Measurements from ENCODE around the gene GPR25.

GPR25 gene, protein sequence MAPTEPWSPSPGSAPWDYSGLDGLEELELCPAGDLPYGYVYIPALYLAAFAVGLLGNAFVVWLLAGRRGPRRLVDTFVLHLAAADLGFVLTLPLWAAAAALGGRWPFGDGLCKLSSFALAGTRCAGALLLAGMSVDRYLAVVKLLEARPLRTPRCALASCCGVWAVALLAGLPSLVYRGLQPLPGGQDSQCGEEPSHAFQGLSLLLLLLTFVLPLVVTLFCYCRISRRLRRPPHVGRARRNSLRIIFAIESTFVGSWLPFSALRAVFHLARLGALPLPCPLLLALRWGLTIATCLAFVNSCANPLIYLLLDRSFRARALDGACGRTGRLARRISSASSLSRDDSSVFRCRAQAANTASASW

DNA sequence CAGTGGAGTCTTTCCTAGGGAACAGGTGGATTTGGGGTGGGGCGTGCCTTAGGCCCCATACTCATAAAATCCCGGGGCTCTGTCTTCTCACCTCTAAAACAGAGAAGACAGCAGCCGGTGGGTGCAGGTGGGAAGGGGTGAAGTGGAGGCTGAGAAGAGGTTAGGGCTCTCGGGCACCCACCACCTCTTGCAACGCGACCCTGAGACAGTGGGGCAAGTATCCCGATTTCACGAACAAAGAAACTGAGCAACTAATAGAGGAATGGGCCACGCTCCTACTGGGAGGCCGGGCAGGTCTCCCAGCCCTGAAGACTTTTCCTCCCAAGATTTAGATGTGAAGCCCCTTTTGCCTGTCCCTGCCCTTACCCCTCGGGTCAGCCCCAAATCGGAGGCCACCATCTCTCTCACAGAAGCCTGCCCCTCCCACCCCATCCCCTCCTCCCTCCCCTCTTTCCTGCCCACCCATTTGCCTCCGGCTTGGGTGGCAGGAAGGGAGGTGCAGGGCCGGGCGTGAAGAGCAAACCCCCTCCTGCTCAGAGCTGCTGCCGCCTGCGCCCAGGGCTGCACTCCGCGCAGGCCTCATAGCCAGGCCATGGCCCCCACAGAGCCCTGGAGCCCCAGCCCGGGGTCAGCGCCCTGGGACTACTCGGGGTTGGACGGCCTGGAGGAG lies at the start of gene GPR25:
GPR25 (plus strand) TSS at position 536 of the 670 bp plus-strand sequence; CDS start at position 593, 57 bp downstream.
- DNase-seq: no peak

DNA sequence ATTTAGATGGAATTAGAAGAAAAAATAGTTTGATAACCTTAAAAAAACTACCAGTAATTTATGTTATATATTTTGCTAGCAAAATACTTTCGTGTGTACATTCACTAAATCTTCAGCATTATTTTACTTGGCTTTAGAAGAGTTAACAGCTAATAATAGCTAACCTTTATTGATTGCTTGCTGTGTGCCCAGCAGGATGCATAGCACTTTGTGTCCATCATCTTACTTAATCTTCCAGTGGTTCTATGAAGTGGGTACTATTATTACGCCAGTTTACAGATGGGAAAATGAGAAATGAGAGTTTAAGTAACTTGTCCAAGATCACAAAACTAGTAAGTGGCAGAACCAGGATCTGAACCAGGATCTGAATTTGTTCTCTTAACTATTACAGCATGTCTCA lies 41.7 kb upstream of the GPR25 start:
- no peak for DNase-seq

DNA sequence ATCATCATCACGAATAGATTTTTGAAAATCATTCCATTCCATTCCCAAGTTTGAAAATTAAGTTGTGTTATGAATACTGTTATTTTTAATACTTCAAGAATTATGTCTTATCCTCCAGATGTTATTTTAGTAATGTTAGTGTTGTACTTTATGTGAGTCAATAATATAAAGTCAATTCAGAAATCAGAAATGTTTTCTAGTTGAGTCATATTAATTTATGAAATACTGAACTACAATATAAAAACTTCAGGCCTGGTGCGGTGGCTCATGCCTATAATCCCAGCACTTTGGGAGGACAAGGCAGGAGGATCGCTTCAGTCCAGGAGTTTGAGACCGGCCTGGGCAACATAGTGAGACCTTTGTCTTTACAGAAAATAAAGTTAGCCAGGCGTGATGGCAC lies 38.4 kb upstream of the GPR25 start:
- no peak for DNase-seq

DNA sequence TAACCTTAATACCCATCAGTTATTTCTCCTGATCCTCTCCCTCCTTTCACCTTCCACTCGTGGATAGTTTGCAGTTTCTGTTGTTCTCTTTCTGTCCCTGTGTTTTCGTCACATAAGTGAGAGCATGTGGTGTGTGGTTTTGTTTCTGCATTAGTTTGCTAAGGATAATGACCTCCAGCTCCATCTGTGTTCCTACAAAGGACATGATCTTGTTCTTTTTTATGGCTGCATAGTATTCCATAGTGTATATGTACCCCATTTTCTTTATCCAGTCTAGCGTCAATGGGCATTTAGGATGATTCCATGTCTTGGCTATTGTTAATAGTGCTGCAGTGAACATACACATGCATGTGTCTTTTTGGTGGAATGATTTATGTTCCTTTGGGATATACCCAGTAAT lies 36.6 kb upstream of the GPR25 start:
- DNase-seq: no peak

DNA sequence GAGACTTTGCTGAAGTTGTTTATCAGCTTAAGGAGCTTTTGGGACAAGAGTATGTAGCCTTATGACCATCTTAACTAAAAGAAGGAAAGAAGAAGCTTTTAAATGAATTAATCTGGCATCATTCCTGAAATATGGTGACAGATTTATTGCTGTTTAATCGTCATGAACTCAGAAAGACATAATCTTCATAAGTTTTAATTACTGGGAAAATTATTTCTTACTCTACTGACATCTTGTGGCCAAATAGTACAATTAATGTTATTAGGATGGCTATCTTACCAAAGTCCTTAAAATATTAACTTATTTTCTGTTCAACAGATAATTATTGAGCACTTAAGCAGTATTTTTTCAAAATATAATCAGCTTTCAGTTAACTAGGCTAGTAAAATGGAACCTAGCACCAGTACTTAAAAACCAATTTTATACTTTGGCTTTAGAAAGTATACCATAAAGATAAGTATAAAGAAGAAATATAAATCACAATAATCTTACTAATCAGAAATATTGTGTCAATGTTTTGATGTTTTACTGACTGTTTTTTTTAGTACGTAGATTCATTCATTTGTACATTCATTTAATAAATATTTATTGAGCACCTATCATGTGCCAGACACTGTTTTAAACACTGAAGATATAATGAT lies 34.7 kb upstream of the GPR25 start:
- no peak for DNase-seq

DNA sequence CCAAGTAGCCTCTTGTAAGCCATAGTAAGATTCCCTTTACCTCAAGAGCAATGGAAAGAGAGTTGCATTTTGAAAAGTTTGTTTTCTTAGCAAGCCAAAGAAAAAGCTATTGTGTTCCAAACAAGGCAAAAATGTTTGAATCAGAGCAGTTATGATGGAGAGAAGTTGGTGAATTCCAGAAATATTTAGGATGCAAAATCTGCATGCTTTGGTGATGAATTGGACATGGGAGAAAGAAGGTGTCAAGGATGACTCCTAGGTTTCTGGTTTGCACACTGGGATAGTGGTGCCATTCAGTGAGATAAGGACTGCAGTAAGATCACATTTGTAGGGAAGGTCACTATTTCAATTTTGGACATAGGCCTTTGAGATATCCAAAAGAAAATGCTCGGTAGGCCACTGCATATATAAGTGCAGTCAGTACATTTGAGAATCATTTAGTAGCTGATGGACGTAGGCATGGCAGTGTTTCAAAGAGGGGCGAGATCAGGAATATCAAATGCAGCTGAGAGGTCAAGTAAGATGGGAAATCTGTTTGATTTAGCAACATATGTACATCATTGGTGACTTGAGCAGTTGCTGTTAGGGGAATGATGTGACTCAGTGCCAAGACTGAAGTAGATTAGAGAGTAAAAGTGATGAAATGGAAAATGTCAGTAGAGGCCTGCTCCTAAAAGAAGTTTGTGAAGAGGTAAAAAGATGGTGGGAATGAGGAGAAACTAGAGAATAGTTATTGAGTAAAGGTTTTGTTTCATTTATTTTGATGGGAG lies 33.9 kb upstream of the GPR25 start:
- no peak for DNase-seq

DNA sequence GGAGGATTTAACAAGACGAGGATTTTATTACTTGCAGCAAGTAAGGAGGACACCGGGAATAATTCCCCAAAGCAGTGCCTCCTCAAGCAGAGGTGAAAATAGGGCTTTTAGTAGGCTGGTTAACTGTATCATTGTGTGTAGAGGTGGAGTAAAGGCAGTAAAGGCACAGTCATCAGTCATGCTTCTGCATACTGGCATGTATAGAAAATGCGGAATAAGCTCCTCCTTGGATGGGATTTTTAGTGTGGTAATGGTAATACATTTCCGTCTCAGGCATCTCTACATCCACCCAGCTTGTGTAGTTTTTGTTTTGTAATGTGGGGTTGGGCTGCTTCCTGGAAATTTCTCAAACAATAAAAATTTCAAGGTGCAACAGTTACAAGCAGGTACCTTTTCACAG lies 27.4 kb upstream of the GPR25 start:
- no peak for DNase-seq

DNA sequence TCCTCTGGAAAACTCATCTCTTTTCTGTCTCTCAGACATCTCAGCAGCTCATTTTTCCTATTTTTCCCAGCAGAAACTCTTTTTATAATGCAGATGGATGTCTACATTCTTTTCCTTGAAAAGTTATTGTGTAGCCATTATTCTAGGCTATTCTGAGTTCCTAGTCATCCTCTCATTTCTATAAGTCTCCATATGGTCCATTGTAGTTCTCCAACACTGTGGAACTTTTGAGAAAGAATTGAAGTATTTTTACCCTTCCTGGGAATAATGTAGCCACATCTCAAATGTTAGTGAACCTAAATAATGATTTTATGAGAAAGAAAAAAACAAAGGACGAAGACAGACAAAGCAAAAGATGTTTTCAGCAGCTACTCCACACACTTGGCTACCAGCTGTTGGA lies 26.4 kb upstream of the GPR25 start:
- no peak for DNase-seq

DNA sequence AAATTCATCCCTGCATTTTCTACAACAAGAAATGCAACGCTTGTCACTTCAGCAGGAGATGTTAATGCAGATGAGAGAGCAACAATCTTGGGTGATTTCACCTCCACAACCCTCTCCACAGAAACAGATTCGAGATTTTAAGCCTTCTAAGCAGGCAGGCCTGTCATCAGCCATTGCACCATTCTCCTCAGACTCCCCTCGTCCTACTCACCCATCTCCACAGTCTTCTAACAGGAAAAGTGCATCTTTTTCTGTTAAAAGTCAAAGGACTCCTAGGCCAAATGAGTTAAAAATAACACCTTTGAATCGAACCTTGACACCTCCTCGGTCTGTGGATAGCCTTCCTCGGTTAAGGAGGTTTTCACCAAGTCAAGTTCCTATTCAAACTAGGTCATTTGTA lies 23.4 kb upstream of the GPR25 start:
- no peak for DNase-seq

DNA sequence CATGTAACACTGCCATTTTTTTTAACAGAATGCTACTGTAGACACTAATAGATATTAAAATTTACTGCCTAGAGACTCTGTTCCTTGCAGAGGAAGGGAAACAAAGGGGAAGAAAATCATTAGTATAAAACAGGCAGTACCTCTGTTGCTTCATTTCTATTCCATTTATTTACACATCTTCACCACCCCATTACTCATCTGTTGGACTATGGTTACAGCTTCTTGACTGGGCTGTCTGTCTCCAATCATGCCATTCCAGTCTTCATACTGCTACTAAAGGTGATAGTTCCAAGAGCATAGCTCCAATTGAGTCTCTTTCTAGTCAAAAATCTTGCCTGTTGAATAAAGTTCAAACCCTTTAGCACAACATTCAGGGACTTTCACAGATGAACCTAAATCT lies 22.2 kb upstream of the GPR25 start:
- DNase-seq: no peak

DNA sequence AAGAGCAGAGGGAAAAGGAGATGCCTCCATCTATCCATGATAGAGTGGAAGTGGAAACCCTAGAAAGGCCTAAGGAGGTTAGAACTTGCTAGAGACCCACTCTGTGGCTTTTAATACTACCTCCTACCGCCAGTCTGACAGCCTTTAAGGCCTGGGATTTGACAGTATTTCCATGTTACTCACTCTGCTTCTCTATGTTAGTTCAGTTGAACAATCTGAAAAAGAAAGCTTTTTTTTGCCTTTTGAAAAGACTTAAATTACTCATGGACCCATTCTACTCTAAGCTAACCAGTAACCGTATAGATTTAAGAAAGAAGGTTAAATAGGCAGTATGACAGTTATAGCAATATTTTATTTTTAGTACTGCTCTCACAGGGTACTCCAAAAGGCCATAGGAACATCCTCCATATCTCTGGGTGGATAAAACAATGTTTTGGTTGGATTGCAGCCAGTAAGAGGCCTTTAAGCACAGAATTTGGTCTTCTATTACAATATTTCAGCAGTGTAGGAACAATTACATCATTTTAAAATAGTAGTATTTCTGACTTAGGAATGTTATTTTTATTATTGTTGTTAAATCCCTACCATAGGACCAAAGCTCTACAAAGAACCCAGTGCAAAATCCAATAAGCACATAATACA lies 15.9 kb upstream of the GPR25 start:
- no peak for DNase-seq

DNA sequence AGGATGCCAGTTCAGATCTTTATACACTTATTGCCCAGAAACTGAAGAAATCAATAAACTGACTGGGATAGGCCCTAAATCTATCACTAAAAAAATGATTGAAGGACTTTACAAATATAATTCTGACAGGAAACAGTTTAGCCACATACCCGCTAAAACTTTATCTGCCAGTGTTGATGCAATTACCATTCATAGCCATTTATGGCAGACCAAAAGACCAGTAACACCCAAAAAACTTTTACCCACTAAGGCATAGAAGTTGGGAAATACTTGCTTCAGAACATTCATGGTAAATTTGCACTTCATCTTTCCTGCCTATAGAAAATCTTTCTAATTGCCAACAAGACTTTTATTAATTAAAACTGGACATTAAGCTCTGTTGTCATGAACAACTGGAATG lies 15.0 kb upstream of the GPR25 start:
- no peak for DNase-seq

DNA sequence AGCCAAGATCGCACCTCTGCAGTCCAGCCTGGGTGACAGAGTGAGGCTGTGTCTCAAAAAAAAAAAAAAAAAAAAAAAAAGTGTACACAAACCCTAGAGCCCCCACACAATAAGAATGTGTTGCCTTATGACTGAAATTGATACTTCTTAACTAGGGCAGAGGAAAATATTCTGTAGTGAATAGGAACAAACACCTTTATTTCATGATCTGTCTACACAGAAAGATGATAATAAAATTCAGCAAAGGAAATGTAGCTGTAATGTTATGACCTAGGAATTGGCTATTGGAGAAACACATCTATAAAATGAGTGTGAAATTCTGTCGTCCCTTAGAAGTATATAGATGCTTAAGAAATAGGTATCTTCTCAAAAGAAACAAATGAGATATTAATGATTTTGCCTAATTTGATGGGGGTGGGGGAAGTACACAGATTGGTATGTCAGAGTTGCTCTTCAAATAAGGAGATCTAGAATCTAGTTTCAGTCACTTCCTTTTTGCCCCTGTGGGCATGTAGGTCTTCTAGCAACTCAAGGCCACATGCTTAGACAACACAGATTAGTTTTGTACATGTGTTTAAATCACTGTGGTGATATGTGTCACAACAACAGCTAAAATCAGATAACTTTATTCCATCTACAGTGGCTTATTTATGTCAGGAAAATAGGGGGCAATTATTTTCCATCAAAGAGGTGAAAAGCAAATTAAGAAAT lies 10.7 kb upstream of the GPR25 start:
- DNase-seq: no peak

DNA sequence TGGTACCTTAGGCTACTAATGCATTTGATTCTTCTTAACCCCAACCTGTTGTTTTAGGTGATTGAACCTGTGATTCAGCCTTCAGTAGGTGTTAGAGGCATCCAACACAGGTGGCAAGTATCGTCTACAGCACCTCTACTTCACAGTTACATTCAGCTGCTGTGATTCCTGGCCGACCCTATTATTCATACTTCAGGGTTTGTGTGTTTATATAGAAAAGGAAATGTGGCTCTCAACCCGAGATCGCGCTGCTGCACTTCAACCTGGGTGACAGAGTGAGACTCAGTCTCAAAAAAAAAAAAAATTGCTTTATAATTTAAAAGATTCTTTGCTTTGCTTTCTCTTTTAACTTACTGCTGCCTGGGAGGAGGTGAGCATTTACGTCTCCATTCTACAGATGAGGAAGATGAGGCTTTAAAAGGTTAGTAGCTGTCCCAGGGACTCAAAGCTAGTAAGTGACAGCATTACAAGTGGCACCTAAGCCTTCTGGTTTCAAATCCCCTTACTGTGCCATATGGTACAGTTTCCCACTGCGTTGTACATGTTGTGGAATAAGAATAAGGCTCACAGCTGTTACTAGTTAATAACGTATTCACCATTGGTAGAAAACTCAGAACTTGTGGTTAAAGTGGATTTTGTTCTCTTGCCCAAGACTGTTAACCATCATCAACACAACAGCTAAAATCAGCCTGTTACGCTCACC lies 9.9 kb upstream of the GPR25 start:
- no peak for DNase-seq

DNA sequence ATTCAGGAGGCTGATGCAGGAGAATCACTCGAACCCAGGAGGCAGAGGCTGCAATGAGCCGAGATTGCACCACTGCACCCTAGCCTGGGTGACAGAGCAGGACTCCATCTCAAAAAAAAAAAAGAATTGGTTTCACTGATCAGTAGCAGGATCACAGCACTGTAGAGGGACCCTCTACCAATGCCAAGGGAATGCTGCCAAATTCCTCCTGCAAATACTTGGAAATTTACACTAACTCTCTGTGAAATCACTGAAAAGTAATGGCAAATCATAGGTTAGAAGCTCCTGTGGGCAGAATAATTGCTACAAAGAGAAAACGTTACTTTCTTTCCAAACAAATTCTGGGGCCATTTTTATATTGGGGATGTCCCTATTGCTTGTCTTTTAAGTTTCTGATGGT lies 6.7 kb upstream of the GPR25 start:
- no peak for DNase-seq

DNA sequence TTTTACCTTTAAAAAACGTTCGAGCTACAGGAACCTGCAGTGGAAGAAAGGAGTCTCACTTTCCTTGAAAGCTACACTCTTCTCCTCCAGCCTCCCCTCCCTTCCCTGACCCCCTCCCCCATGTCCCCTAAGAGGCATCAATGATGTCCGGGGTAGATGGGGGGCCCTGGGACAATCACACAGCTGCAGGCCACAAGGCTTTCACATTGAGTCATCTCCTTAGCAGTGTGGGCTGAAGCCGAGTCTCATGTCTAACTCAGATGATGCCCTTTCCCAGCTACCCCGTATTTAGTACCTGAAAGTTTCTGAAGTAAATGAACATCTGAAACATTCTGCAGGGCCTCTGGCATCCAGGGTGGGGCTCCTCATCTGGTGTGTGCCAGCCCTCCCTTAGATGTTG lies 6.3 kb upstream of the GPR25 start:
- no peak for DNase-seq

DNA sequence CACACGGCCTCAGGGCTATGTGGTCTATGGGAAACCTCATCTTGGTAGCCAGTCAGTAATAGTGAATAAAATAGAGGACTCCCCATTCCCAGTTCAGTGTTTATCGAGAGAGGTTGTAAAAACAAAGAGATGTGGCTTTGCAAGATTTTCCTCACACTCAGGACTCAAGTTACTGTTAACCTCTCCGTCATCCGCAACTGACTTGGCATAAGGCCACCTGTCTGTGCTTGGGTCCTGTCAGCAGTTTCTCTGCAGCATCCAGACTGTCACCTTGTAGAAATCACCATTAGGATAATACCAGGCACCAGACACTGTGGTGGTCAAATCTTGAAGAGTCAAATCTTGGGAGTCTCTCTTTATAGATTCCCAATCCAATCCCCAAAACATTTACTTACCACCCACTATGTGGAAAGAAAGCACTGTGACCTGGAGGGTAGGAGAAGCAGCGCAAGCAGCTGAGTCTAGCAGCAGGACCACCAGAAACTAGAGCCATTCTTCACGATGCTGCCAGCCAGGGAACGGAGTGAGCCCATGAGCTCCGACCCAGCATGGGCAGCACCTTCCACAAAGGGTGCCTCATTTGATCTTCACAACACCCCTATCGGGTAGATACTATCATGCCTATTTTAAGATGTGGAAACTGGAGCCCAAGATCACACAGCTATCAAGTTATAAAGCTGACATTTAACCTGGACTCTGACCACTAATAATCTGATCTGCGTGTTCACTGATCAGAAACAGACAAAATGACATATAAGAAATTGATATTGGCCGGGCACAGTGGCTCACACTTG lies 5.6 kb upstream of the GPR25 start:
- no peak for DNase-seq

DNA sequence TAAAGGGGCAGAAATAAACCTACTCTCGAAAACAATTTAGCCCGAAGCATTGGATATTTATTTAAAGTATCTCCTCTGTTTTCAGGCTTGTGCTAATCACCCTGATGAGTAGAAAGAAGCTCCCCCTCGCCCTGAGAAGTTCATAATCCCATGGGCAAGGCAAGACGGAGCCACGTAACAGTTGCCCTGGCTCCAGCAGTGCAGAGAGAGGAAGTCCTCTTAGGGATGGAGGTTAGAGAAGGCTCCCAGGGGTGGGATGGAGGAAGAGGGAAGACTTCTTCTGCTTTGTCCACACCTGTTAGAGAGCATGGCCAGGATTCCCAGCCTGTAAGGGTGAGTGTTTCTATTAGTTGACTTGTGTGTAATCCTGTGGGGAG lies 3.4 kb upstream of the GPR25 start:
- DNase-seq: no peak

DNA sequence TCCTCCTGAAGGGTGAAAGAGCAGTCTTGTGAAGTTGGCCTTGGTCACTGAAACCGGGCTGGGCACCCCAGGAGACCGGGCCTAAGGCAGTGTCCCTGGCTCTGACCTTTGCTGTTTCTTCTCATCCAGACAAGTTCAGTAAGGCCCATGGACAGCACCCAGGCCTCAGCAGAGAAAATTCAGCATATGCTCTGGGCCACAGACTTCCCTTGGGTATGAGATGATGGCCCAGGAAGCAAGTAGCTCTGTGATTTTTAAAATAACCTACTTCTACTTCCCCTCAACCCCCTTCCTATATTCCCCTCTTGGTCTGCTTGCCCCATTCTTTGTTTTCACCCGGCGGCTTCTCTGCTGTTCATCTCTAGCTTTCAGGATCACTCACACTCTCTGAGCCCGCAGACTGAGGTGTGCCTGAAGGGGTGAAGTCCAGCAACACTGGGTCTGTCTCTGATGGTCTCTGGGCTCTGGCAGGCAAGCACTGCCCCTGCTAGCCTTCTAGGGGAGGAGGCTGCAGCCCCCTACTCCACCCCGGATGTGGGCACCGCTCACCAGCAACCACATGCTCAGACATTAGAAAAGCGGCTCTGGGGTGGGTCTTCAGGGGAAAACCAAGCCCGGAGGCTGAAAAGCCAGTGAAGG lies 2.9 kb upstream of the GPR25 start:
- DNase-seq: no peak

DNA sequence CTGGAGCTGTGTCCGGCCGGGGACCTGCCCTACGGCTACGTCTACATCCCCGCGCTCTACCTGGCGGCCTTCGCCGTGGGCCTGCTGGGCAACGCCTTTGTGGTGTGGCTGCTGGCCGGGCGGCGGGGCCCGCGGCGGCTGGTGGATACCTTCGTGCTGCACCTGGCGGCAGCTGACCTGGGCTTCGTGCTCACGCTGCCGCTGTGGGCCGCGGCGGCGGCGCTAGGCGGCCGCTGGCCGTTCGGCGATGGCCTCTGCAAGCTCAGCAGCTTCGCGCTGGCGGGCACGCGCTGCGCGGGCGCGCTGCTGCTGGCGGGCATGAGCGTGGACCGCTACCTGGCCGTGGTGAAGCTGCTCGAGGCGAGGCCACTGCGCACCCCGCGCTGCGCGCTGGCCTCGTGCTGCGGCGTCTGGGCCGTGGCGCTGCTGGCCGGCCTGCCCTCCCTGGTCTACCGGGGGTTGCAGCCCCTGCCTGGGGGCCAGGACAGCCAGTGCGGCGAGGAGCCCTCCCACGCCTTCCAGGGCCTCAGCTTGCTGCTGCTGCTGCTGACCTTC lies 412 bp downstream of the GPR25 start:
- DNase-seq: no peak

Data from NCI-H1436 treated with DMSO at 0.1 percent for 48 hours (cell line).